ENCODE measurements around the gene SCOC.
A peak's percentile ranks its signal among the peaks of the same experiment; 100 is the strongest.

The SCOC gene

GRCh38 chr4:140359562-140360427 is 13.7 kb upstream of the SCOC start:
- Histone ChIP-seq H3K36me3 (ENCODE audit: control insufficient read depth, insufficient read depth, low read length) (no peaks in the 10 kb centered on the region), H3K4me3 (ENCODE audit: insufficient read depth, low read depth, low read length, poor library complexity, severe bottlenecking) (no peak overlapping the region), H3K9me3 (ENCODE audit: control insufficient read depth, low read length) (no peaks in the 10 kb centered on the region), H3K27me3 (replicated peaks; ENCODE audit: control insufficient read depth, insufficient read depth, low read length, poor library complexity, severe bottlenecking) (no peaks in the 10 kb centered on the region), H3K4me1 (ENCODE audit: control insufficient read depth, insufficient read depth, low read length, poor library complexity, severe bottlenecking) (no peaks in the 10 kb centered on the region), H3K27ac (ENCODE audit: insufficient read depth, low read length, poor library complexity, severe bottlenecking) (no peak overlapping the region)
- DNase-seq: peak; percentile 22 to 64 (median 40)

- Histone ChIP-seq H3K36me3 (ENCODE audit: control insufficient read depth, insufficient read depth, low read length) (no peaks in the 10 kb centered on the region), H3K27me3 (replicated peaks; ENCODE audit: control insufficient read depth, insufficient read depth, low read length, poor library complexity, severe bottlenecking) (no peaks in the 10 kb centered on the region), H3K4me3 (ENCODE audit: insufficient read depth, low read depth, low read length, poor library complexity, severe bottlenecking) (no peak overlapping the region), H3K4me1 (ENCODE audit: control insufficient read depth, insufficient read depth, low read length, poor library complexity, severe bottlenecking) (no peaks in the 10 kb centered on the region), H3K27ac (ENCODE audit: insufficient read depth, low read length, poor library complexity, severe bottlenecking) (no peak overlapping the region), H3K9me3 (ENCODE audit: control insufficient read depth, low read length) (no peaks in the 10 kb centered on the region)
- no peak for DNase-seq
Measured at GRCh38 chr4:140361099-140361498, 12.3 kb upstream of the SCOC start.

GRCh38 chr4:140363051-140363450 is 10.4 kb upstream of the SCOC start:
- Histone ChIP-seq H3K4me1 (ENCODE audit: control insufficient read depth, insufficient read depth, low read length, poor library complexity, severe bottlenecking) (no peaks in the 10 kb centered on the region), H3K36me3 (ENCODE audit: control insufficient read depth, insufficient read depth, low read length) (no peaks in the 10 kb centered on the region), H3K9me3 (ENCODE audit: control insufficient read depth, low read length) (no peaks in the 10 kb centered on the region), H3K4me3 (ENCODE audit: insufficient read depth, low read depth, low read length, poor library complexity, severe bottlenecking) (no peak overlapping the region), H3K27ac (ENCODE audit: insufficient read depth, low read length, poor library complexity, severe bottlenecking) (no peak overlapping the region), H3K27me3 (replicated peaks; ENCODE audit: control insufficient read depth, insufficient read depth, low read length, poor library complexity, severe bottlenecking) (no peaks in the 10 kb centered on the region)
- DNase-seq: no peak

GRCh38 chr4:140363558-140363957 is 9.9 kb upstream of the SCOC start:
- H3K9me3 ChIP-seq (ENCODE audit: control insufficient read depth, low read length): no peaks in the 10 kb centered on the region
- no peaks in the 10 kb centered on the region for H3K4me1 ChIP-seq (ENCODE audit: control insufficient read depth, insufficient read depth, low read length, poor library complexity, severe bottlenecking)
- H3K27ac ChIP-seq (ENCODE audit: insufficient read depth, low read length, poor library complexity, severe bottlenecking): no peak overlapping the region
- no peak for DNase-seq
- no peak overlapping the region for H3K4me3 ChIP-seq (ENCODE audit: insufficient read depth, low read depth, low read length, poor library complexity, severe bottlenecking)
- H3K27me3 ChIP-seq (replicated peaks; ENCODE audit: control insufficient read depth, insufficient read depth, low read length, poor library complexity, severe bottlenecking): no peaks in the 10 kb centered on the region
- no peaks in the 10 kb centered on the region for H3K36me3 ChIP-seq (ENCODE audit: control insufficient read depth, insufficient read depth, low read length)

- no peak for DNase-seq
- Histone ChIP-seq H3K9me3 (ENCODE audit: control insufficient read depth, low read length) (no peaks in the 10 kb centered on the region), H3K36me3 (ENCODE audit: control insufficient read depth, insufficient read depth, low read length) (no peaks in the 10 kb centered on the region), H3K27me3 (replicated peaks; ENCODE audit: control insufficient read depth, insufficient read depth, low read length, poor library complexity, severe bottlenecking) (no peaks in the 10 kb centered on the region), H3K4me3 (ENCODE audit: insufficient read depth, low read depth, low read length, poor library complexity, severe bottlenecking) (no peak overlapping the region), H3K4me1 (ENCODE audit: control insufficient read depth, insufficient read depth, low read length, poor library complexity, severe bottlenecking) (peaks cover 4% of the 10 kb centered on the region), H3K27ac (ENCODE audit: insufficient read depth, low read length, poor library complexity, severe bottlenecking) (no peak overlapping the region)
Measured at GRCh38 chr4:140367738-140368137, 5.7 kb upstream of the SCOC start.

GRCh38 chr4:140368686-140369085 is 4.8 kb upstream of the SCOC start:
- Histone ChIP-seq H3K4me1 (ENCODE audit: control insufficient read depth, insufficient read depth, low read length, poor library complexity, severe bottlenecking) (peaks cover 4% of the 10 kb centered on the region), H3K36me3 (ENCODE audit: control insufficient read depth, insufficient read depth, low read length) (no peaks in the 10 kb centered on the region), H3K27ac (ENCODE audit: insufficient read depth, low read length, poor library complexity, severe bottlenecking) (no peak overlapping the region), H3K4me3 (ENCODE audit: insufficient read depth, low read depth, low read length, poor library complexity, severe bottlenecking) (no peak overlapping the region), H3K9me3 (ENCODE audit: control insufficient read depth, low read length) (no peaks in the 10 kb centered on the region), H3K27me3 (replicated peaks; ENCODE audit: control insufficient read depth, insufficient read depth, low read length, poor library complexity, severe bottlenecking) (no peaks in the 10 kb centered on the region)
- no peak for DNase-seq

GRCh38 chr4:140372751-140373327 is 607 bp upstream of the SCOC start:
- Histone ChIP-seq H3K4me3 (ENCODE audit: insufficient read depth, low read depth, low read length, poor library complexity, severe bottlenecking) (peak overlapping the region; percentile 95), H3K4me1 (ENCODE audit: control insufficient read depth, insufficient read depth, low read length, poor library complexity, severe bottlenecking) (peaks cover 12% of the 10 kb centered on the region), H3K36me3 (ENCODE audit: control insufficient read depth, insufficient read depth, low read length) (no peaks in the 10 kb centered on the region), H3K9me3 (ENCODE audit: control insufficient read depth, low read length) (no peaks in the 10 kb centered on the region), H3K27me3 (replicated peaks; ENCODE audit: control insufficient read depth, insufficient read depth, low read length, poor library complexity, severe bottlenecking) (no peaks in the 10 kb centered on the region), H3K27ac (ENCODE audit: insufficient read depth, low read length, poor library complexity, severe bottlenecking) (peak overlapping the region; percentile 86)
- DNase-seq: peak in 2 of 3 donors; percentile 4 to 18

GRCh38 chr4:140374130-140374477 is 658 bp downstream of the SCOC start:
- Histone ChIP-seq H3K27me3 (replicated peaks; ENCODE audit: control insufficient read depth, insufficient read depth, low read length, poor library complexity, severe bottlenecking) (no peaks in the 10 kb centered on the region), H3K36me3 (ENCODE audit: control insufficient read depth, insufficient read depth, low read length) (no peaks in the 10 kb centered on the region), H3K27ac (ENCODE audit: insufficient read depth, low read length, poor library complexity, severe bottlenecking) (peak overlapping the region; percentile 86), H3K4me1 (ENCODE audit: control insufficient read depth, insufficient read depth, low read length, poor library complexity, severe bottlenecking) (peaks cover 12% of the 10 kb centered on the region), H3K9me3 (ENCODE audit: control insufficient read depth, low read length) (no peaks in the 10 kb centered on the region), H3K4me3 (ENCODE audit: insufficient read depth, low read depth, low read length, poor library complexity, severe bottlenecking) (peak overlapping the region; percentile 95)
- no peak for DNase-seq

GRCh38 chr4:140382732-140383131 is 9.3 kb downstream of the SCOC start:
- Histone ChIP-seq H3K4me3 (ENCODE audit: insufficient read depth, low read depth, low read length, poor library complexity, severe bottlenecking) (no peak overlapping the region), H3K9me3 (ENCODE audit: control insufficient read depth, low read length) (no peaks in the 10 kb centered on the region), H3K27me3 (replicated peaks; ENCODE audit: control insufficient read depth, insufficient read depth, low read length, poor library complexity, severe bottlenecking) (no peaks in the 10 kb centered on the region), H3K36me3 (ENCODE audit: control insufficient read depth, insufficient read depth, low read length) (no peaks in the 10 kb centered on the region), H3K4me1 (ENCODE audit: control insufficient read depth, insufficient read depth, low read length, poor library complexity, severe bottlenecking) (no peaks in the 10 kb centered on the region), H3K27ac (ENCODE audit: insufficient read depth, low read length, poor library complexity, severe bottlenecking) (no peak overlapping the region)
- DNase-seq: no peak

GRCh38 chr4:140388015-140388414 is 14.6 kb downstream of the SCOC start:
- Histone ChIP-seq H3K27me3 (replicated peaks; ENCODE audit: control insufficient read depth, insufficient read depth, low read length, poor library complexity, severe bottlenecking) (no peaks in the 10 kb centered on the region), H3K4me1 (ENCODE audit: control insufficient read depth, insufficient read depth, low read length, poor library complexity, severe bottlenecking) (no peaks in the 10 kb centered on the region), H3K36me3 (ENCODE audit: control insufficient read depth, insufficient read depth, low read length) (no peaks in the 10 kb centered on the region), H3K27ac (ENCODE audit: insufficient read depth, low read length, poor library complexity, severe bottlenecking) (no peak overlapping the region), H3K4me3 (ENCODE audit: insufficient read depth, low read depth, low read length, poor library complexity, severe bottlenecking) (no peak overlapping the region), H3K9me3 (ENCODE audit: control insufficient read depth, low read length) (no peaks in the 10 kb centered on the region)
- DNase-seq: no peak
